CD4-positive, CD25-positive, alpha-beta regulatory T cell (primary cell): ENCODE measurements around the gene PPP2R3A. TPM values are rescaled to one million over a fixed set of nuclear protein-coding genes. Genes with fewer than 3 reads are reported as not detected.

ENCODE experiments used
- ATAC-seq, 2 donors: fragments of 150-1000 bp; cut with Tn5 transposase; one replicate each; pipeline ENCODE4 v1.10.0; 2021; ENCODE audit warnings: low read depth in 2 of 2, moderate number of reproducible peaks in 2 of 2, moderate library complexity in 1 of 2
- DNase-seq, 3 donors: peaks; one replicate each; pipeline versions ENCODE4 v3.0.0 to v3.0.0-alpha.2; 2012 to 2022; ENCODE audit warnings: mixed read lengths in 1 of 3
- H3K27ac ChIP-seq: one replicate; pipeline ENCODE4 v1.7.0; 2013; ENCODE audit warnings: mild to moderate bottlenecking, low read length; ENCODE audit not compliant: insufficient read depth, poor library complexity, severe bottlenecking
- H3K27me3 ChIP-seq: one replicate; pipeline ENCODE4 v1.7.0; 2013; ENCODE audit warnings: low read length; ENCODE audit not compliant: control insufficient read depth, insufficient read depth
- H3K36me3 ChIP-seq: one replicate; pipeline ENCODE4 v1.7.0; 2013; ENCODE audit warnings: mild to moderate bottlenecking, low read length, moderate library complexity; ENCODE audit not compliant: control insufficient read depth, insufficient read depth
- H3K4me1 ChIP-seq: 2 replicates; pipeline ENCODE4 v1.7.0; 2013; ENCODE audit warnings: mild to moderate bottlenecking, low read length; ENCODE audit not compliant: insufficient read depth, control insufficient read depth, poor library complexity, severe bottlenecking
- H3K4me3 ChIP-seq: one replicate; pipeline ENCODE4 v1.7.0; 2013; ENCODE audit warnings: low read depth, mild to moderate bottlenecking, low read length, moderate library complexity
- H3K9me3 ChIP-seq, 2 experiments: 1 replicate in 1 of 2; 2 replicates in 1 of 2; pipeline ENCODE4 v1.7.0; 2013; ENCODE audit warnings: low read length in 2 of 2, mild to moderate bottlenecking in 1 of 2, moderate library complexity in 1 of 2; ENCODE audit not compliant: control insufficient read depth in 2 of 2
- H3K27ac Mint-ChIP-seq, 3 donors: one replicate each; pipeline ENCODE4 v1.8.0; 2020 to 2022; ENCODE audit warnings: mild to moderate bottlenecking in 3 of 3, mixed read lengths in 3 of 3, moderate library complexity in 2 of 3
- H3K27me3 Mint-ChIP-seq: one replicate; pipeline ENCODE4 v1.8.0; 2022; ENCODE audit warnings: mild to moderate bottlenecking, mixed read lengths
- H3K36me3 Mint-ChIP-seq: one replicate; pipeline ENCODE4 v1.8.0; 2020; ENCODE audit warnings: mixed read lengths
- H3K4me1 Mint-ChIP-seq, 4 donors: one replicate each; pipeline ENCODE4 v1.8.0; 2020 to 2022; ENCODE audit warnings: mixed read lengths in 4 of 4, mild to moderate bottlenecking in 1 of 4
- H3K4me3 Mint-ChIP-seq, 4 donors: one replicate each; pipeline ENCODE4 v1.8.0; 2020 to 2022; ENCODE audit warnings: mild to moderate bottlenecking in 4 of 4, mixed read lengths in 4 of 4, moderate library complexity in 3 of 4
- H3K9me3 Mint-ChIP-seq, 7 donors: one replicate each; pipeline ENCODE4 v1.8.0; 2020 to 2022; ENCODE audit warnings: mixed read lengths in 7 of 7, mild to moderate bottlenecking in 3 of 7, moderate library complexity in 2 of 7
- polyA plus RNA-seq, 4 donors: library from polyadenylated mRNA; unstranded; fragments of 300-500 nt; fragmentation: Illumina TruSeq; gene quantifications; one replicate each; pipeline ENCODE4 v1.2.3, GENCODE V29; 2021
- total RNA-seq: library from RNA; stranded (reverse); gene quantifications from one replicate; pipeline ENCODE4 v1.2.3, GENCODE V29; 2022

Gene PPP2R3A
- total and polyA plus RNA-seq, 5 donors from 2014 or later, result 0.03 to 0.27 (median 0.14) TPM

DNA sequence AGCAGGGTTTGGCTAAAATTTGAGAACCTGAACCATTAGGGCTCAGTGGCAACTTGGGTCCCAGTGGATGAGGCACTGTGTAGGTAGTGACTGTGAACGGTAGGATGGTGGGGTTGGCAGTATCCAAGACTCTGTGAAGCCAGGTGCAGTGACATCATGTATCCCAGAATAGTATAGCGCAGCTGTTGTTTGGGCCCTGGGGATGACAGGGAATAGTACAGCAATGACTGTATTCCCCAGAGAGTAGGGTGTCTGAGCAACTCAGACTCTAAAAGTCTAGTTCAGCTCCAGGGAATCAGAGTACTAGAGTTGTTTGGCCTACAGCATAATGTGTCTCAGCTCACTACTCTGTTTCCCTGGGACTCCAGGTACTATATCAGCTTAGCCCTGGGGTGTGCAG lies 20.7 kb upstream of the PPP2R3A start:
- Histone ChIP-seq H3K27me3 (no peaks in the 10 kb centered on the region), H3K36me3 (no peaks in the 10 kb centered on the region), H3K4me1 (no peaks in the 10 kb centered on the region), H3K27ac (no peak overlapping the region), H3K9me3 (peaks cover 0 to 1% of the 10 kb centered on the region in 2 experiments), H3K4me3 (no peak overlapping the region)
- Mint-ChIP-seq H3K9me3 (peaks cover 0 to 22% (median 3%) of the 10 kb centered on the region in 7 donors), H3K4me3 (no peak overlapping the region), H3K4me1 (no peaks in the 10 kb centered on the region), H3K36me3 (no peaks in the 10 kb centered on the region), H3K27me3 (peaks cover 6% of the 10 kb centered on the region), H3K27ac (no peak overlapping the region)
- no peak for DNase-seq
- ATAC-seq, result no peak

DNA sequence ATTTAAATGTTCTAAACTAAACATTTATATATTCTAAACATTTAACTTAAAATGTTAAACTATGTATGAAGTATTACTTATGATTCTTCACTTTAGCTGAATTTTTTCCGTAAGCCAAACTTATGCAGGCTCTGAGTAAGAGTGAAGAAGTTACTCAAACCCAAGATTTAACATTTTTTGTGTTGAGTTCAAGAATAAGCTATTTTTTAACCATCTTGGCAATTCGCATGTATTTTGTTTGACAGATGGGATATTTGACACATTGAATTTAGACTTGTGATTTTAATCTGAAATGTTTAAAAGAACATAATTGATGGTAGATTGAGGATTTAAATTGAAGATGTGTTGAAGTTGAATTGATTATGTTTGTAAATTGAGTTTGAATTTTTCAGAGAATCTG lies 14.6 kb upstream of the PPP2R3A start:
- H3K9me3 Mint-ChIP-seq, result peaks cover 0 to 6% (median 4%) of the 10 kb centered on the region in 7 donors
- ATAC-seq (no peak), DNase-seq (no peak)
- H3K36me3 ChIP-seq, result no peaks in the 10 kb centered on the region
- H3K27me3 Mint-ChIP-seq, result peaks cover 4% of the 10 kb centered on the region
- no peak overlapping the region for H3K27ac ChIP-seq
- H3K4me1 Mint-ChIP-seq, result no peaks in the 10 kb centered on the region
- H3K4me3 Mint-ChIP-seq, result no peak overlapping the region
- H3K36me3 Mint-ChIP-seq, result no peaks in the 10 kb centered on the region
- no peak overlapping the region for H3K27ac Mint-ChIP-seq
- peaks cover 0 to 5% of the 10 kb centered on the region in 2 experiments for H3K9me3 ChIP-seq
- H3K4me1 ChIP-seq, result no peaks in the 10 kb centered on the region
- no peak overlapping the region for H3K4me3 ChIP-seq
- H3K27me3 ChIP-seq, result peaks cover 2% of the 10 kb centered on the region

DNA sequence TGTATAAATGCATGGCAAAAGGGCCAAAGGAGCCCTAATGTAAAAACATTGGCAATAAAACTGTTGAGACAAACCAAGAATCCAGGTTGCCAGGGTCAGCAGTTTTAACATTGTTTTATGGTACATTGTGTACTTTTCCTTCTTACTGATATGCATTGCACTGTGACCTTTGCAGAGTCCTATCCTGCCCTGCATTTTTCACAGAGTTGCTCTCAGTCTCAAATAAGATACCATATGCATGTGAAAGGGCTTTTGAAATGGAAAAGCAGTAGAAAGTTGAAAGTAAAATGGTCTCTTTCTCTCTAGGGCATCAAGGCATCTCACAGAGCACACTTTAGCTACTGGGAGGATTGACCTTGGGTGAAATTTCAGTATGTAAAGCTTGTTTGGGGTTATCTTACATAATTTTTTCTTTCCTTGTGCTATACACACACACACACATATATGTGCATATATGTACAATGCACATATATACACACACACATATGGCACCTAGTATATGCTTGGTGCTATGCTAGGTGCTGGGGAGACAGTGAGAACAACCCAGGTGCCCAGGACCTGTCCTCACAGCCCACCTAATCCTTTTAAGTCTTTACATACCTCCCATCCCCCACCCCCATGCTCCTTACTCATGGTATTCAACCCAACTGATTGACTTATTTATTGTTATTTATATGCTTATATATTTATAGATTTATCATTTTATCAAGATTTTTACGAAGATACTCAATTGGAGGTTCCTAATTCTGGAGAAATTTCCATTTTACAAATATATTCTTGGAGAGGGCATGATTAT lies 1.2 kb upstream of the PPP2R3A start:
- H3K4me1 Mint-ChIP-seq, result peaks cover 0 to 15% (median 4%) of the 10 kb centered on the region in 4 donors
- no peak for DNase-seq
- H3K36me3 Mint-ChIP-seq, result no peaks in the 10 kb centered on the region
- H3K27ac ChIP-seq, result no peak overlapping the region
- no peaks in the 10 kb centered on the region for H3K36me3 ChIP-seq
- H3K27ac Mint-ChIP-seq, result no peak overlapping the region
- peaks cover 0 to 31% (median 13%) of the 10 kb centered on the region in 7 donors for H3K9me3 Mint-ChIP-seq
- H3K4me1 ChIP-seq, result peaks cover 8% of the 10 kb centered on the region
- H3K4me3 Mint-ChIP-seq, result peak overlapping the region; percentile 59 to 86 (median 80)
- H3K27me3 ChIP-seq, result peaks cover 22% of the 10 kb centered on the region
- H3K4me3 ChIP-seq, result no peak overlapping the region
- H3K9me3 ChIP-seq, result peaks cover 0 to 4% of the 10 kb centered on the region in 2 experiments
- peaks cover 39% of the 10 kb centered on the region for H3K27me3 Mint-ChIP-seq
- ATAC-seq, result no peak

- H3K27me3 Mint-ChIP-seq, result peaks cover 43% of the 10 kb centered on the region
- H3K4me1 Mint-ChIP-seq, result peaks cover 0 to 15% (median 4%) of the 10 kb centered on the region in 4 donors
- peaks cover 0 to 26% (median 10%) of the 10 kb centered on the region in 7 donors for H3K9me3 Mint-ChIP-seq
- H3K4me3 ChIP-seq, result no peak overlapping the region
- H3K27ac ChIP-seq, result no peak overlapping the region
- ATAC-seq (no peak), DNase-seq (no peak)
- no peak overlapping the region for H3K27ac Mint-ChIP-seq
- H3K27me3 ChIP-seq, result peaks cover 22% of the 10 kb centered on the region
- H3K36me3 Mint-ChIP-seq, result no peaks in the 10 kb centered on the region
- H3K9me3 ChIP-seq, result peaks cover 0 to 3% of the 10 kb centered on the region in 2 experiments
- H3K4me1 ChIP-seq, result peaks cover 8% of the 10 kb centered on the region
- peak overlapping the region; percentile 59 to 86 (median 80) for H3K4me3 Mint-ChIP-seq
- H3K36me3 ChIP-seq, result no peaks in the 10 kb centered on the region
Observed at GRCh38 chr3:135965129-135965505, 411 bp upstream of the PPP2R3A start.

DNA sequence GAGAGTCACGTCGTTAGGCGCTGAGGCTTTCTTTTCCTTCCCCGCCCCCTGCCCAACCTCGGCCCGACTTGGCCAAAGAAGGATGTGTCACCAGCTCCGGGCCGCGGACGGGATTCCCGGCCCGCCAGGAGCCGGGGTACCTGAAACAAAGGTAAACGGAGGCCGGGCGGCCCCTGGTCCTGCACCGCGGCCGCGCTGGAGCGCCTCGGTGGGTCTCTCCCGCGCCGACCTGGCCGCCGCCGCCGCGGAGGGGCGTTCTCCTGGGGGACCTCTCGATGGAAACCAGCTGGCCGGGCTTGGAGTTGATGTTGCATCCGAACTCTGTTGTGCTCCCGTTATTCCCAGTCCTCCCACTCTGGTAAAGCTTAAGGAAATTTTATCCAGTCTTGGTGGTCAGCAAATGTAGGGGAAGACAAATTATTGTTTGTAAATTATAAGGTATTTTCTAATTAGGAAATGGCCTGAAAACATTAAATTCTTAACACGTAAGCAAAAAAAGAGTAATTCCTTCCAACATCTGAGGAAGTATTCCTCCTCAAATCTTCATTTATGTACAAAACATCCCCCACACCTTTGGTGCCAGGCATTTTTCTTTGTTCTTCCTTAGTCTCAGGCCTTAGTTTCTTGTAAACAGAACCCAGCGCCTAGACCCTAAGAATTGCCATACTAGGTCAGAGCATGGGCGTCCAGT lies 888 bp downstream of the PPP2R3A start:
- peak overlapping the region; percentile 77 to 84 (median 78) for H3K4me3 Mint-ChIP-seq
- H3K9me3 Mint-ChIP-seq, result peaks cover 0 to 14% (median 5%) of the 10 kb centered on the region in 7 donors
- H3K36me3 ChIP-seq, result no peaks in the 10 kb centered on the region
- H3K27ac ChIP-seq, result no peak overlapping the region
- no peak for ATAC-seq
- peak overlapping the region; percentile 22 for H3K4me3 ChIP-seq
- H3K9me3 ChIP-seq, result peaks cover 0 to 3% of the 10 kb centered on the region in 2 experiments
- H3K4me1 ChIP-seq, result peaks cover 8% of the 10 kb centered on the region
- peaks cover 0 to 15% (median 4%) of the 10 kb centered on the region in 4 donors for H3K4me1 Mint-ChIP-seq
- no peaks in the 10 kb centered on the region for H3K36me3 Mint-ChIP-seq
- no peak for DNase-seq
- peaks cover 49% of the 10 kb centered on the region for H3K27me3 Mint-ChIP-seq
- H3K27ac Mint-ChIP-seq, result no peak overlapping the region
- H3K27me3 ChIP-seq, result peaks cover 22% of the 10 kb centered on the region

DNA sequence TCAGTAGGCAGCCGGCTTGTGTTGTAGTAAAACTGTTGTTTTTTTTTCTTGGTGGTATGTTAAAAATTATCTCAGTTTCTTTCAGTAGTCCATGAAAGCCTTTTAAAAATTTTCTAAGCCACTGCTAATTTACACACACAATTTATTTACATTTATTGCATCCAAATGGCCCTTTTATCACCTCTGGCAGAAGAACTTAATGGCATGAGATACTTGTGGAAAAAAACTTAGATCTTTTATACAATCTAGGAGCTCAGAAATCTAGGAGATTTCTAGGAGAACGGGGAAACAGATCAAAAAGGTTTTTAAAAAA lies 1.4 kb downstream of the PPP2R3A start:
- Mint-ChIP-seq H3K4me1 (peaks cover 0 to 15% (median 4%) of the 10 kb centered on the region in 4 donors), H3K36me3 (no peaks in the 10 kb centered on the region), H3K9me3 (peaks cover 0 to 11% (median 4%) of the 10 kb centered on the region in 7 donors), H3K27ac (no peak overlapping the region), H3K27me3 (peaks cover 52% of the 10 kb centered on the region), H3K4me3 (peak overlapping the region in 3 of 4 donors; percentile 77 to 80 (median 77))
- DNase-seq, result no peak
- Histone ChIP-seq H3K4me1 (peaks cover 8% of the 10 kb centered on the region), H3K27me3 (peaks cover 23% of the 10 kb centered on the region), H3K36me3 (no peaks in the 10 kb centered on the region), H3K27ac (no peak overlapping the region), H3K4me3 (no peak overlapping the region), H3K9me3 (peaks cover 0 to 3% of the 10 kb centered on the region in 2 experiments)
- no peak for ATAC-seq

- no peak overlapping the region for H3K4me3 ChIP-seq
- peaks cover 0 to 7% (median 2%) of the 10 kb centered on the region in 7 donors for H3K9me3 Mint-ChIP-seq
- no peak overlapping the region for H3K4me3 Mint-ChIP-seq
- ATAC-seq (no peak), DNase-seq (no peak)
- peaks cover 52% of the 10 kb centered on the region for H3K27me3 Mint-ChIP-seq
- H3K4me1 ChIP-seq, result peaks cover 8% of the 10 kb centered on the region
- H3K36me3 ChIP-seq, result no peaks in the 10 kb centered on the region
- peaks cover 23% of the 10 kb centered on the region for H3K27me3 ChIP-seq
- peaks cover 0 to 3% of the 10 kb centered on the region in 2 experiments for H3K9me3 ChIP-seq
- no peak overlapping the region for H3K27ac Mint-ChIP-seq
- peaks cover 0 to 15% (median 4%) of the 10 kb centered on the region in 4 donors for H3K4me1 Mint-ChIP-seq
- H3K36me3 Mint-ChIP-seq, result no peaks in the 10 kb centered on the region
- H3K27ac ChIP-seq, result no peak overlapping the region
Observed at GRCh38 chr3:135967867-135968266, 2.3 kb downstream of the PPP2R3A start.
